Lung (tissue), 12 donors: ENCODE data around the gene BIN2. TPM values are rescaled to one million over a fixed set of nuclear protein-coding genes. Genes with fewer than 3 reads are reported as not detected.

Experiments used
- ATAC-seq: fragments of 200-7000 bp; cut with Tn5 transposase; one replicate; pipeline ENCODE4 v1.9.1; 2020; ENCODE audit warnings: moderate number of reproducible peaks; ENCODE audit not compliant: insufficient read depth, low FRiP score
- DNase-seq, 3 donors: peaks; one replicate each; pipeline ENCODE4 v3.0.0-alpha.2; 2013 to 2017
- H3K27ac ChIP-seq, 2 donors: one replicate each; pipeline ENCODE4 v1.5.1; 2013; ENCODE audit warnings: mild to moderate bottlenecking in 2 of 2, moderate library complexity in 2 of 2, control low read depth in 1 of 2, inconsistent platforms in 1 of 2, low read depth in 1 of 2, low read length in 1 of 2
- H3K27me3 ChIP-seq, 3 donors: one replicate each; pipeline ENCODE4 v1.5.1; 2013; ENCODE audit warnings: low read length in 2 of 3; ENCODE audit not compliant: control insufficient read depth in 3 of 3, insufficient read depth in 3 of 3
- H3K36me3 ChIP-seq, 4 donors: one replicate each; pipeline ENCODE4 v1.5.1; 2013; ENCODE audit warnings: low read length in 4 of 4, mild to moderate bottlenecking in 1 of 4, moderate library complexity in 1 of 4; ENCODE audit not compliant: control insufficient read depth in 4 of 4, insufficient read depth in 4 of 4
- H3K4me1 ChIP-seq, 5 donors: one replicate each; pipeline ENCODE4 v1.5.1; 2013; ENCODE audit warnings: low read length in 5 of 5, mild to moderate bottlenecking in 2 of 5, moderate library complexity in 1 of 5; ENCODE audit not compliant: control insufficient read depth in 5 of 5, insufficient read depth in 5 of 5
- H3K4me3 ChIP-seq: one replicate; pipeline ENCODE4 v1.5.1; 2013; ENCODE audit warnings: mild to moderate bottlenecking, control low read depth, moderate library complexity
- H3K9ac ChIP-seq, 2 donors: one replicate each; pipeline ENCODE4 v1.5.1; 2013; ENCODE audit warnings: low read length in 2 of 2, control low read depth in 1 of 2; ENCODE audit not compliant: insufficient read depth in 1 of 2
- H3K9me3 ChIP-seq, 4 donors: one replicate each; pipeline ENCODE4 v1.5.1; 2013; ENCODE audit warnings: low read length in 3 of 4, mild to moderate bottlenecking in 1 of 4, moderate library complexity in 1 of 4; ENCODE audit not compliant: control insufficient read depth in 4 of 4, insufficient read depth in 3 of 4
- CTCF ChIP-seq: IDR thresholded peaks from 2 replicates; pipeline ENCODE4 v1.5.1; 2012; ENCODE audit warnings: mild to moderate bottlenecking; ENCODE audit errors: control extremely low read depth, extremely low read depth
- WGBS, 2 donors: extraction: QIAGEN DNeasy Blood & Tissue Kit; methylation state at CpG; one replicate each; pipeline ENCODE4 v1.1.7; 2013; 5-methylcytosine and 5-hydroxymethylcytosine counted together
- polyA plus RNA-seq, 2 donors: library from polyadenylated mRNA; stranded (reverse); fragments of 200-250 nt; gene quantifications; one replicate each; pipeline ENCODE4 v1.2.1, GENCODE V29; 2013
- total RNA-seq, 2 donors: library from RNA; depleted of rRNA in 1 of 2; stranded (reverse); fragments of >200 nt in 1 of 2; gene quantifications; one replicate each; pipeline ENCODE4 v1.2.1, GENCODE V29; 2014 to 2021
- donor health status: control.
- donor health status: control.
- donor health status: Bipolar disorder and iron deficiency.
- donor health status: healthy.
- donor health status: DM: yes; HTN: yes; CAD: no.

Gene BIN2
- total and polyA plus RNA-seq, 4 donors: 12.0 to 54.5 (median 18.1) TPM

GRCh38 chr12:51238510-51239334, 85.3 kb downstream of the BIN2 start, which contains the start of gene DAZAP2:
TSS of gene DAZAP2 (plus strand) at chr12:51238826. CDS start at chr12:51238908, 82 bp downstream.
- Histone ChIP-seq H3K4me3 (peak within 1 kb of the TSS; percentile 93), H3K9me3 (no peaks in the 10 kb centered on the region), H3K27me3 (no peaks in the 10 kb centered on the region), H3K36me3 (peaks cover 18 to 26% (median 22%) of the 10 kb centered on the region in 4 donors), H3K4me1 (peaks cover 0 to 14% (median 8%) of the 10 kb centered on the region in 5 donors), H3K27ac (peak within 1 kb of the TSS; percentile 100), H3K9ac (peak within 1 kb of the TSS; percentile 99)
- DNase-seq: peak; percentile 97 to 98 (median 97)
- TF ChIP-seq CTCF: no peak
- peak; percentile 95 for ATAC-seq
- 0 to 1% methylated on average over 70 of the region's 70 CpGs for WGBS, 2 donors

- peaks cover 17 to 26% (median 20%) of the 10 kb centered on the region in 4 donors for H3K36me3 ChIP-seq
- peak overlapping the region in 1 of 2 donors; percentile 95 for H3K9ac ChIP-seq
- DNase-seq: no peak
- TF ChIP-seq CTCF: no peak
- peaks cover 0 to 14% (median 8%) of the 10 kb centered on the region in 5 donors for H3K4me1 ChIP-seq
- H3K27me3 ChIP-seq: no peaks in the 10 kb centered on the region
- H3K27ac ChIP-seq: peak overlapping the region; percentile 39 to 90
- WGBS, 2 donors: 7 to 10% methylated on average over 10 of the region's 10 CpGs
- ATAC-seq: no peak
- H3K4me3 ChIP-seq: peak overlapping the region; percentile 47
- no peaks in the 10 kb centered on the region for H3K9me3 ChIP-seq
These were observed 85.9 kb downstream of the BIN2 start for GRCh38 chr12:51238037-51238509.

- Histone ChIP-seq H3K9me3 (no peaks in the 10 kb centered on the region), H3K4me1 (peaks cover 0 to 5% (median 0%) of the 10 kb centered on the region in 5 donors), H3K9ac (no peak overlapping the region), H3K27ac (no peak overlapping the region), H3K4me3 (no peak overlapping the region), H3K36me3 (peaks cover 0 to 3% (median 0%) of the 10 kb centered on the region in 4 donors), H3K27me3 (no peaks in the 10 kb centered on the region)
- no peak for TF ChIP-seq CTCF
- DNase-seq: no peak
- no peak for ATAC-seq
- WGBS, 2 donors: 55 to 63% methylated on average over 5 of the region's 5 CpGs
These were observed 89.4 kb downstream of the BIN2 start for GRCh38 chr12:51234530-51234929.
